NB4 (cell line): ENCODE measurements around the gene TYW1B.
"Not testable (repeated sequence)": the region's sequence is repeated elsewhere in the genome, so short reads cannot be mapped to it uniquely, and the experiment has no call there.

Source experiments
- MAX ChIP-seq: IDR thresholded peaks from 2 replicates; pipeline ENCODE4 v1.6.1; 2011; ENCODE audit warnings: low read depth, low read length
- POLR2A ChIP-seq: IDR thresholded peaks from 2 replicates; pipeline ENCODE4 v1.6.1; 2011; ENCODE audit warnings: mild to moderate bottlenecking; ENCODE audit not compliant: insufficient read length; ENCODE audit errors: extremely low read depth
- TF ChIP-seq, protein P1 (sequence below): IDR thresholded peaks from one replicate; pipeline ENCODE4 v1.5.1; 2012; ENCODE audit warnings: low read depth, low read length

DNA sequence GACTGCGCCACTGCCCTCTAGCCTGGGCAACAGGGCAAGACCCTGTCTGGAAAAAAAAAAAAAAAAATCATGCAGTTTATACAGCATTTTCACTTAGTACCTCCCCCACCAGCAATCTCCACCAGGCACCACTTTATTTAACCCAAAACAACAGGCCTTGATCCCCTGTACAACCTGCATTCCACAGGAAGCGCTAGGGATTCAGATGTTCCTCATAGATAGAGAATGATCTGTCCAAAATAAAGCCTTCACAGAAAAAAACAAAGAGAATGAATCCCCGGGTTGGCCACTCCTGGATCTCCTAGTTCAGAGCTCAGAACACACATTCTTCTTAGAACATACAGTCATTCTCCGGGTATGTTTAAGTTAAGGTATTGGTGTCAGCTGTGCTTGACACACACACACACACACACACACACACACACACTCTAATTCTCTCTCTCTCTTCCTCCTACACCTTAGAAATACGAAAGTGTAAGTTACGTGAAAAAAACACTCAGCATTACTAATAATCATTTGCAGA is 110.7 kb downstream of the TYW1B start:
- TF ChIP-seq, protein P1, sequence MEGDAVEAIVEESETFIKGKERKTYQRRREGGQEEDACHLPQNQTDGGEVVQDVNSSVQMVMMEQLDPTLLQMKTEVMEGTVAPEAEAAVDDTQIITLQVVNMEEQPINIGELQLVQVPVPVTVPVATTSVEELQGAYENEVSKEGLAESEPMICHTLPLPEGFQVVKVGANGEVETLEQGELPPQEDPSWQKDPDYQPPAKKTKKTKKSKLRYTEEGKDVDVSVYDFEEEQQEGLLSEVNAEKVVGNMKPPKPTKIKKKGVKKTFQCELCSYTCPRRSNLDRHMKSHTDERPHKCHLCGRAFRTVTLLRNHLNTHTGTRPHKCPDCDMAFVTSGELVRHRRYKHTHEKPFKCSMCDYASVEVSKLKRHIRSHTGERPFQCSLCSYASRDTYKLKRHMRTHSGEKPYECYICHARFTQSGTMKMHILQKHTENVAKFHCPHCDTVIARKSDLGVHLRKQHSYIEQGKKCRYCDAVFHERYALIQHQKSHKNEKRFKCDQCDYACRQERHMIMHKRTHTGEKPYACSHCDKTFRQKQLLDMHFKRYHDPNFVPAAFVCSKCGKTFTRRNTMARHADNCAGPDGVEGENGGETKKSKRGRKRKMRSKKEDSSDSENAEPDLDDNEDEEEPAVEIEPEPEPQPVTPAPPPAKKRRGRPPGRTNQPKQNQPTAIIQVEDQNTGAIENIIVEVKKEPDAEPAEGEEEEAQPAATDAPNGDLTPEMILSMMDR = not testable (repeated sequence)
- TF ChIP-seq POLR2A, MAX: not testable (repeated sequence)
